Mesenchymal stem cell (in vitro differentiated cells and primary cell): ENCODE measurements around the gene SH3TC1.

ENCODE experiments used
- DNase-seq: peaks from one replicate; pipeline ENCODE4 v3.0.0-alpha.2; 2013
- H2AFZ ChIP-seq: one replicate; pipeline ENCODE4 v1.6.1; 2013; ENCODE audit warnings: low read depth, mild to moderate bottlenecking, control low read depth, inconsistent platforms, low read length, moderate library complexity
- H2AK5ac ChIP-seq: 2 replicates; pipeline ENCODE4 v1.6.1; 2013; ENCODE audit warnings: low read length, moderate library complexity, mild to moderate bottlenecking, inconsistent platforms; ENCODE audit not compliant: severe bottlenecking
- H2BK120ac ChIP-seq: one replicate; pipeline ENCODE4 v1.6.1; 2013; ENCODE audit warnings: low read depth, mild to moderate bottlenecking, inconsistent platforms, low read length, moderate library complexity
- H2BK12ac ChIP-seq, 2 experiments: one replicate each; pipeline ENCODE4 v1.6.1; 2013; ENCODE audit warnings: inconsistent platforms in 2 of 2, low read length in 2 of 2, mild to moderate bottlenecking in 2 of 2, moderate library complexity in 2 of 2, control low read depth in 1 of 2
- H2BK15ac ChIP-seq: one replicate; pipeline ENCODE4 v1.6.1; 2013; ENCODE audit warnings: mild to moderate bottlenecking, low read depth, inconsistent platforms; ENCODE audit not compliant: poor library complexity, severe bottlenecking
- H2BK5ac ChIP-seq: 2 replicates; pipeline ENCODE4 v1.6.1; 2013; ENCODE audit warnings: low read depth, mild to moderate bottlenecking, low read length, control low read depth, inconsistent platforms; ENCODE audit not compliant: poor library complexity, severe bottlenecking
- H3K14ac ChIP-seq, 2 experiments: one replicate each; pipeline ENCODE4 v1.6.1; 2013; ENCODE audit warnings: inconsistent platforms in 2 of 2, low read length in 2 of 2, control low read depth in 1 of 2, mild to moderate bottlenecking in 1 of 2, moderate library complexity in 1 of 2
- H3K18ac ChIP-seq, 2 experiments: one replicate each; pipeline ENCODE4 v1.6.1; 2013; ENCODE audit warnings: inconsistent platforms in 2 of 2, low read length in 2 of 2, control low read depth in 1 of 2, low read depth in 1 of 2, mild to moderate bottlenecking in 1 of 2
- H3K23ac ChIP-seq, 2 experiments: one replicate each; pipeline ENCODE4 v1.6.1; 2013; ENCODE audit warnings: inconsistent platforms in 2 of 2, low read length in 2 of 2, mild to moderate bottlenecking in 2 of 2, moderate library complexity in 2 of 2, control low read depth in 1 of 2
- H3K27ac ChIP-seq: 2 replicates; pipeline ENCODE4 v1.5.1; 2013; ENCODE audit warnings: mild to moderate bottlenecking, moderate library complexity, low read length, control low read depth, inconsistent platforms; ENCODE audit not compliant: poor library complexity, severe bottlenecking
- H3K27me3 ChIP-seq, 2 experiments: 2 replicates each; pipeline versions ENCODE4 v1.6.1 to v1.7.0; 2013; ENCODE audit warnings: low read length in 2 of 2, mild to moderate bottlenecking in 2 of 2, moderate library complexity in 2 of 2, control low read depth in 1 of 2, inconsistent platforms in 1 of 2; ENCODE audit not compliant: control insufficient read depth in 1 of 2, insufficient read depth in 1 of 2
- H3K36me3 ChIP-seq, 2 experiments: 2 replicates each; pipeline versions ENCODE4 v1.6.1 to v1.7.0; 2013; ENCODE audit warnings: low read length in 2 of 2, control low read depth in 1 of 2, inconsistent platforms in 1 of 2, low read depth in 1 of 2, mild to moderate bottlenecking in 1 of 2; ENCODE audit not compliant: insufficient read depth in 2 of 2, control insufficient read depth in 1 of 2
- H3K4ac ChIP-seq, 2 experiments: one replicate each; pipeline ENCODE4 v1.6.1; 2013; ENCODE audit warnings: inconsistent platforms in 2 of 2, low read length in 2 of 2, mild to moderate bottlenecking in 2 of 2, moderate library complexity in 2 of 2, control low read depth in 1 of 2, low read depth in 1 of 2
- H3K4me1 ChIP-seq: 2 replicates; pipeline ENCODE4 v1.6.1; 2013; ENCODE audit warnings: low read depth, low read length, control low read depth; ENCODE audit not compliant: control insufficient read depth, insufficient read depth
- H3K4me2 ChIP-seq: 2 replicates; pipeline ENCODE4 v1.6.1; 2013; ENCODE audit warnings: low read length, mild to moderate bottlenecking, inconsistent platforms; ENCODE audit not compliant: poor library complexity, severe bottlenecking
- H3K4me3 ChIP-seq, 2 experiments: 2 replicates each; pipeline versions ENCODE4 v1.5.1 to v1.7.0; 2013; ENCODE audit warnings: low read length in 2 of 2, mild to moderate bottlenecking in 2 of 2, control low read depth in 1 of 2, low read depth in 1 of 2; ENCODE audit not compliant: insufficient read depth in 1 of 2
- H3K79me1 ChIP-seq: replicated peaks from 2 replicates; pipeline ENCODE4 v1.6.1; 2013; ENCODE audit warnings: mild to moderate bottlenecking, control low read depth, low read length, inconsistent platforms; ENCODE audit not compliant: poor library complexity, severe bottlenecking
- H3K9ac ChIP-seq: 2 replicates; pipeline ENCODE4 v1.7.0; 2013; ENCODE audit warnings: mild to moderate bottlenecking, low read length, moderate library complexity
- H3K9me3 ChIP-seq: 2 replicates; pipeline ENCODE4 v1.7.0; 2013; ENCODE audit warnings: mild to moderate bottlenecking, low read length; ENCODE audit not compliant: control insufficient read depth
- H4K8ac ChIP-seq: one replicate; pipeline ENCODE4 v1.6.1; 2013; ENCODE audit warnings: inconsistent platforms, mild to moderate bottlenecking, low read length, moderate library complexity
- H4K91ac ChIP-seq: one replicate; pipeline ENCODE4 v1.6.1; 2013; ENCODE audit warnings: mild to moderate bottlenecking, low read length, inconsistent platforms
- WGBS: methylation state at CpG from one replicate; pipeline ENCODE4 v1.1.7; 2013; ENCODE audit warnings: mixed read lengths; 5-methylcytosine and 5-hydroxymethylcytosine counted together

Gene SH3TC1

GRCh38 chr4:8217246-8217511 is 18.1 kb downstream of the SH3TC1 start:
- H2BK120ac ChIP-seq: no peak overlapping the region
- H3K27ac ChIP-seq: no peak overlapping the region
- H2BK5ac ChIP-seq: no peak overlapping the region
- no peak overlapping the region for H2AFZ ChIP-seq
- H2BK15ac ChIP-seq: no peak overlapping the region
- H4K8ac ChIP-seq: no peak overlapping the region
- H3K4ac ChIP-seq: no peak overlapping the region
- DNase-seq: no peak
- H3K4me1 ChIP-seq: peaks cover 11% of the 10 kb centered on the region
- H3K9me3 ChIP-seq: no peaks in the 10 kb centered on the region
- H3K27me3 ChIP-seq: peaks cover 0 to 6% of the 10 kb centered on the region in 2 experiments
- no peaks in the 10 kb centered on the region for H3K79me1 ChIP-seq
- peaks cover 0 to 78% of the 10 kb centered on the region in 2 experiments for H3K36me3 ChIP-seq
- no peak overlapping the region for H3K23ac ChIP-seq
- H3K4me3 ChIP-seq: no peak overlapping the region
- no peak overlapping the region for H3K18ac ChIP-seq
- H3K4me2 ChIP-seq: no peak overlapping the region
- H2AK5ac ChIP-seq: no peak overlapping the region
- no peak overlapping the region for H3K14ac ChIP-seq
- no peak overlapping the region for H2BK12ac ChIP-seq
- 98% methylated on average over 6 of the region's 6 CpGs for WGBS
- H3K9ac ChIP-seq: no peak overlapping the region
- H4K91ac ChIP-seq: no peak overlapping the region

DNA sequence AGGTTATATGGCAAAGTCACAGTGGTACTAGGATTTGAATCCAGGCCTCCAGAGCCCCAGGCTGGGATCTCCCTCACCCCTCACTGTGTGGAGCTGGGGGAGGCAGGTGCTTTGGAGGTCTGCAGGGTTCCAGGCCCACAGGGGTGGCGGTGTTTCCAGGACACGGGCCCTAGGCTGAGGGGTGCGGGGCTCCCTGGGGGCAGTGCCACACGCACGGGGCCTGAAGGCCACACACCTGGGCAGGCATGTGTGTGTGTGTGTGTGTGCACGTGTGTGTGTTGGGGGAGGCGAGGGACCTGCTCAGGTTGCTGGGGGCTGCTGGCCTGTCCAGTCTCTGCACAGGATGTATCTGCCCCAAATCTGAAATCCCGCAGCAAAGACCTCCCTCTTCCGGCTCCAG is 18.8 kb downstream of the SH3TC1 start:
- Histone ChIP-seq H2BK12ac (no peak overlapping the region), H2BK120ac (no peak overlapping the region), H3K4me1 (peaks cover 11% of the 10 kb centered on the region), H3K4me2 (no peak overlapping the region), H3K23ac (no peak overlapping the region), H3K27me3 (peaks cover 0 to 3% of the 10 kb centered on the region in 2 experiments), H4K8ac (no peak overlapping the region), H3K9me3 (no peaks in the 10 kb centered on the region), H3K9ac (no peak overlapping the region), H3K27ac (no peak overlapping the region), H2BK5ac (no peak overlapping the region), H3K79me1 (no peaks in the 10 kb centered on the region), H3K4ac (no peak overlapping the region), H3K18ac (no peak overlapping the region), H2BK15ac (no peak overlapping the region), H2AK5ac (no peak overlapping the region), H3K14ac (no peak overlapping the region), H2AFZ (no peak overlapping the region), H3K36me3 (peaks cover 2 to 76% of the 10 kb centered on the region in 2 experiments), H4K91ac (no peak overlapping the region), H3K4me3 (no peak overlapping the region)
- 86% methylated on average over 9 of the region's 9 CpGs for WGBS
- DNase-seq: no peak

GRCh38 chr4:8218371-8219031 is 19.4 kb downstream of the SH3TC1 start:
- H3K27ac ChIP-seq: no peak overlapping the region
- H3K79me1 ChIP-seq: no peaks in the 10 kb centered on the region
- no peak overlapping the region for H3K23ac ChIP-seq
- H3K18ac ChIP-seq: no peak overlapping the region
- no peak overlapping the region for H2BK120ac ChIP-seq
- H4K91ac ChIP-seq: no peak overlapping the region
- no peak for DNase-seq
- no peak overlapping the region for H2AK5ac ChIP-seq
- WGBS: 95% methylated on average over 18 of the region's 20 CpGs
- no peak overlapping the region for H3K4me2 ChIP-seq
- no peak overlapping the region for H3K14ac ChIP-seq
- no peak overlapping the region for H3K4me3 ChIP-seq
- H2BK5ac ChIP-seq: no peak overlapping the region
- no peaks in the 10 kb centered on the region for H3K27me3 ChIP-seq
- H4K8ac ChIP-seq: no peak overlapping the region
- H3K9me3 ChIP-seq: no peaks in the 10 kb centered on the region
- H3K9ac ChIP-seq: no peak overlapping the region
- no peak overlapping the region for H3K4ac ChIP-seq
- H2BK12ac ChIP-seq: no peak overlapping the region
- H3K36me3 ChIP-seq: peaks cover 6 to 76% of the 10 kb centered on the region in 2 experiments
- peaks cover 11% of the 10 kb centered on the region for H3K4me1 ChIP-seq
- H2AFZ ChIP-seq: no peak overlapping the region
- no peak overlapping the region for H2BK15ac ChIP-seq

DNA sequence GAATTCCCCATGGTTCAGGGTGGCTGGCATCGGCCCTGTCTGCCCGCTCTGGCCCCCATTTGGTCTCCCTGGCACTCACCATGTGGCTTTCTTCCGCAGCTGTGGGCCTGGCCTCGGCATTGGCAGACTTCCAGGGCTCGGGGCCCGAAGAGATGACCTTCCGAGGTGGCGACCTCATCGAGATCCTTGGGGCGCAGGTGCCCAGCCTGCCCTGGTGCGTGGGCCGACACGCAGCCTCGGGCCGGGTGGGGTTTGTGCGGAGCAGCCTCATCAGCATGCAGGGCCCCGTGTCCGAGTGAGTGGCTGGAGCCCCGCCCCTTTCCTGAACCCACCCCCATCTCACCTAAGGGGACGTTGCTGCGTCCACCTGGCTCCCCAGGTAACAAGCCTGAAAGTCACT is 20.1 kb downstream of the SH3TC1 start:
- no peak overlapping the region for H3K9ac ChIP-seq
- H3K4ac ChIP-seq: no peak overlapping the region
- WGBS: 89% methylated on average over 19 of the region's 21 CpGs
- no peak overlapping the region for H3K4me2 ChIP-seq
- no peak overlapping the region for H3K14ac ChIP-seq
- no peaks in the 10 kb centered on the region for H3K79me1 ChIP-seq
- no peak overlapping the region for H2BK5ac ChIP-seq
- no peak overlapping the region for H2BK120ac ChIP-seq
- H3K23ac ChIP-seq: no peak overlapping the region
- no peak overlapping the region for H3K27ac ChIP-seq
- H3K27me3 ChIP-seq: no peaks in the 10 kb centered on the region
- peaks cover 9% of the 10 kb centered on the region for H3K4me1 ChIP-seq
- no peak overlapping the region for H4K91ac ChIP-seq
- DNase-seq: no peak
- no peak overlapping the region for H4K8ac ChIP-seq
- no peaks in the 10 kb centered on the region for H3K9me3 ChIP-seq
- H3K18ac ChIP-seq: no peak overlapping the region
- H2BK12ac ChIP-seq: no peak overlapping the region
- no peak overlapping the region for H3K4me3 ChIP-seq
- H2BK15ac ChIP-seq: no peak overlapping the region
- H3K36me3 ChIP-seq: peaks cover 12 to 77% of the 10 kb centered on the region in 2 experiments
- no peak overlapping the region for H2AFZ ChIP-seq
- H2AK5ac ChIP-seq: no peak overlapping the region
